Measurements from ENCODE around the gene C6orf132. TPM values are rescaled to one million over a fixed set of nuclear protein-coding genes. Genes with fewer than 3 reads are reported as not detected.

C6orf132 gene
- total RNA-seq, 1 experiment from 2014 or later = 48.4 TPM

GRCh38 chr6:42147138-42147562 is 4.7 kb upstream of the C6orf132 start:
- Histone ChIP-seq H2BK5ac (ENCODE audit: insufficient read length, low read length) (no peak overlapping the region), H2AFZ (ENCODE audit: low read length) (no peak overlapping the region), H3K23me2 (ENCODE audit: insufficient read length, low read depth, low read length, poor library complexity, severe bottlenecking) (peaks cover 4% of the 10 kb centered on the region), H3K9ac (ENCODE audit: extremely low read depth, insufficient read length, low read length) (no peak overlapping the region), H3K4me1 (ENCODE audit: insufficient read depth, low read length) (no peaks in the 10 kb centered on the region; the same call in 1 of the 2 replicates), H4K5ac (ENCODE audit: insufficient read length, low read depth, low read length) (no peak overlapping the region), H3K79me2 (ENCODE audit: insufficient read depth, low read length) (peaks cover 3% of the 10 kb centered on the region; the same call in 1 of the 2 replicates), H3K4me2 (ENCODE audit: insufficient read depth, insufficient read length, low read length) (no peak overlapping the region), H3K9me3 (ENCODE audit: control insufficient read depth, low read depth, low read length) (no peaks in the 10 kb centered on the region), H2BK20ac (ENCODE audit: low read depth, low read length, poor library complexity, severe bottlenecking) (no peak overlapping the region), H2BK120ac (ENCODE audit: low read depth, low read length, poor library complexity, severe bottlenecking) (no peak overlapping the region), H4K20me1 (ENCODE audit: control insufficient read depth, insufficient read depth, insufficient read length) (no peaks in the 10 kb centered on the region), H3K79me1 (ENCODE audit: insufficient read depth, low read depth, low read length, poor library complexity, severe bottlenecking) (no peaks in the 10 kb centered on the region), H3K4ac (ENCODE audit: low read depth, low read length) (no peak overlapping the region), H3K18ac (ENCODE audit: insufficient read length, low read depth, low read length) (no peak overlapping the region), H4K8ac (replicated peaks; ENCODE audit: insufficient read length, low read depth, low read length) (no peak overlapping the region), H2BK12ac (ENCODE audit: insufficient read length, low read depth, low read length) (no peak overlapping the region), H4K91ac (ENCODE audit: insufficient read length, low read depth, low read length) (no peak overlapping the region), H3K23ac (ENCODE audit: insufficient read length, low read depth, low read length) (no peak overlapping the region), H3K27ac (ENCODE audit: insufficient read length, low read depth, low read length) (no peak overlapping the region), H3K56ac (ENCODE audit: insufficient read length, low read depth, low read length) (no peak overlapping the region), H3K27me3 (ENCODE audit: insufficient read depth, low read length) (no peaks in the 10 kb centered on the region), H2AK5ac (ENCODE audit: insufficient read length, low read length) (no peak overlapping the region), H3T11ph (ENCODE audit: low read length) (no peak overlapping the region), H2BK15ac (ENCODE audit: low read depth, low read length) (no peak overlapping the region), H3K14ac (ENCODE audit: insufficient read depth, low read length) (no peak overlapping the region)
- Mint-ChIP-seq H3K36me3 (ENCODE audit: insufficient read depth in 1 of 3, low read depth in 3 of 3) (peaks cover 2 to 5% (median 5%) of the 10 kb centered on the region in 3 experiments; a peak in 4 of 7 replicates), H3K27me3 (ENCODE audit: low read depth) (peaks cover 5% of the 10 kb centered on the region), H3K27ac (no peak overlapping the region; a peak in 2 of 7 replicates), H3K4me1 (peaks cover 28 to 34% of the 10 kb centered on the region in 2 experiments), H3K9me3 (no peaks in the 10 kb centered on the region), H3K4me3 (no peak overlapping the region)
- TF ChIP-seq, protein P1, sequence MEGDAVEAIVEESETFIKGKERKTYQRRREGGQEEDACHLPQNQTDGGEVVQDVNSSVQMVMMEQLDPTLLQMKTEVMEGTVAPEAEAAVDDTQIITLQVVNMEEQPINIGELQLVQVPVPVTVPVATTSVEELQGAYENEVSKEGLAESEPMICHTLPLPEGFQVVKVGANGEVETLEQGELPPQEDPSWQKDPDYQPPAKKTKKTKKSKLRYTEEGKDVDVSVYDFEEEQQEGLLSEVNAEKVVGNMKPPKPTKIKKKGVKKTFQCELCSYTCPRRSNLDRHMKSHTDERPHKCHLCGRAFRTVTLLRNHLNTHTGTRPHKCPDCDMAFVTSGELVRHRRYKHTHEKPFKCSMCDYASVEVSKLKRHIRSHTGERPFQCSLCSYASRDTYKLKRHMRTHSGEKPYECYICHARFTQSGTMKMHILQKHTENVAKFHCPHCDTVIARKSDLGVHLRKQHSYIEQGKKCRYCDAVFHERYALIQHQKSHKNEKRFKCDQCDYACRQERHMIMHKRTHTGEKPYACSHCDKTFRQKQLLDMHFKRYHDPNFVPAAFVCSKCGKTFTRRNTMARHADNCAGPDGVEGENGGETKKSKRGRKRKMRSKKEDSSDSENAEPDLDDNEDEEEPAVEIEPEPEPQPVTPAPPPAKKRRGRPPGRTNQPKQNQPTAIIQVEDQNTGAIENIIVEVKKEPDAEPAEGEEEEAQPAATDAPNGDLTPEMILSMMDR (conservative IDR thresholded peaks at IDR 0.05) = no peak
- DNase-seq = no peak
- no CpG with 5 or more reads among the region's 10 CpGs for WGBS (ENCODE audit: extremely low coverage, insufficient read length, low lambda C conversion rate)
